ENCODE data around the gene NKX1-2. TPM values are rescaled to one million over a fixed set of nuclear protein-coding genes. Genes with fewer than 3 reads are reported as not detected.

The NKX1-2 gene
- total and polyA plus RNA-seq, 10 donors, result not detected

- Histone ChIP-seq H3K4me1 (no peaks in the 10 kb centered on the region), H3K4me3 (no peak overlapping the region), H3K27me3 (replicated peaks in 1 of 7) (no peaks in the 10 kb centered on the region), H3K27ac (no peak overlapping the region), H3K36me3 (peaks cover 0 to 7% (median 0%) of the 10 kb centered on the region in 6 donors), H3K9me3 (no peaks in the 10 kb centered on the region)
- DNase-seq, result no peak
- TF ChIP-seq POLR2AphosphoS5 (IDR thresholded peaks at IDR 0.05) (no peak), POLR2A (IDR thresholded peaks at IDR 0.05) (no peak), CTCF (IDR thresholded peaks at IDR 0.05 in 8 of 11, conservative IDR thresholded peaks at IDR 0.05 in 3 of 11) (no peak)
- 93 to 98% (median 96%) methylated on average over 17 to 23 of the region's 23 CpGs for WGBS, 5 donors
- intact Hi-C loops (cut with DNase I; ENCODE audit: low total_unique reads), result no loop called here
Measured at GRCh38 chr10:124476043-124476725, 26.3 kb upstream of the NKX1-2 start.

- H3K27ac ChIP-seq, result no peak overlapping the region
- no peak for DNase-seq
- 75 to 86% (median 83%) methylated on average over 9 of the region's 9 CpGs for WGBS, 5 donors
- H3K27me3 ChIP-seq (replicated peaks in 1 of 7), result no peaks in the 10 kb centered on the region
- intact Hi-C loops (cut with DNase I; ENCODE audit: low total_unique reads), result no loop called here
- H3K36me3 ChIP-seq, result peaks cover 0 to 12% (median 0%) of the 10 kb centered on the region in 6 donors
- H3K4me3 ChIP-seq, result no peak overlapping the region
- TF ChIP-seq POLR2A (IDR thresholded peaks at IDR 0.05), result no peak
- TF ChIP-seq POLR2AphosphoS5 (IDR thresholded peaks at IDR 0.05), result no peak
- TF ChIP-seq CTCF (IDR thresholded peaks at IDR 0.05 in 8 of 11, conservative IDR thresholded peaks at IDR 0.05 in 3 of 11), result no peak
- H3K4me1 ChIP-seq, result no peaks in the 10 kb centered on the region
- H3K9me3 ChIP-seq, result no peaks in the 10 kb centered on the region
Measured at GRCh38 chr10:124474514-124475070, 24.8 kb upstream of the NKX1-2 start.

GRCh38 chr10:124473070-124473469 lies 23.2 kb upstream of the NKX1-2 start:
- no peak overlapping the region for H3K4me3 ChIP-seq
- TF ChIP-seq POLR2AphosphoS5 (IDR thresholded peaks at IDR 0.05) (no peak), CTCF (IDR thresholded peaks at IDR 0.05 in 8 of 11, conservative IDR thresholded peaks at IDR 0.05 in 3 of 11) (no peak), POLR2A (IDR thresholded peaks at IDR 0.05) (no peak)
- H3K4me1 ChIP-seq, result no peaks in the 10 kb centered on the region
- H3K36me3 ChIP-seq, result peaks cover 0 to 12% (median 0%) of the 10 kb centered on the region in 6 donors
- H3K27me3 ChIP-seq (replicated peaks in 1 of 7), result no peaks in the 10 kb centered on the region
- 51 to 81% (median 71%) methylated on average over 3 of the region's 3 CpGs; no CpG with 5 or more reads in 1 of the 5 donors for WGBS, 5 donors
- H3K27ac ChIP-seq, result no peak overlapping the region
- intact Hi-C loops (cut with DNase I; ENCODE audit: low total_unique reads), result no loop called here
- no peaks in the 10 kb centered on the region for H3K9me3 ChIP-seq
- DNase-seq, result no peak

GRCh38 chr10:124472071-124472470 lies 22.2 kb upstream of the NKX1-2 start:
- peaks cover 0 to 12% (median 0%) of the 10 kb centered on the region in 6 donors for H3K36me3 ChIP-seq
- no peak overlapping the region for H3K27ac ChIP-seq
- intact Hi-C loops (cut with DNase I; ENCODE audit: low total_unique reads), result no loop called here
- no peaks in the 10 kb centered on the region for H3K27me3 ChIP-seq (replicated peaks in 1 of 7)
- DNase-seq, result no peak
- no peak for TF ChIP-seq POLR2AphosphoS5 (IDR thresholded peaks at IDR 0.05)
- no peak for TF ChIP-seq CTCF (IDR thresholded peaks at IDR 0.05 in 8 of 11, conservative IDR thresholded peaks at IDR 0.05 in 3 of 11)
- no peak for TF ChIP-seq POLR2A (IDR thresholded peaks at IDR 0.05)
- no peaks in the 10 kb centered on the region for H3K9me3 ChIP-seq
- WGBS, 5 donors, result 92 to 94% (median 94%) methylated on average over 6 of the region's 6 CpGs
- H3K4me3 ChIP-seq, result no peak overlapping the region
- no peaks in the 10 kb centered on the region for H3K4me1 ChIP-seq

Measured in spleen (tissue), 11 donors.